H1 (cell line): ENCODE measurements around the gene ADCY9. TPM values are rescaled to one million over a fixed set of nuclear protein-coding genes. Genes with fewer than 3 reads are reported as not detected.

Experiments used
- CTCF ChIA-PET: fragments of 300-600 bp; sonication (Branson Sonifier 250); formaldehyde crosslinking; loops from one replicate; lab custom pipeline; 2021; ENCODE audit not compliant: partially characterized antibody; lab: Charles Lee
- POLR2A ChIA-PET: fragments of 300-600 bp; sonication (Branson Sonifier 250); formaldehyde crosslinking; loops from one replicate; lab custom pipeline; 2021; ENCODE audit warnings: inconsistent platforms; ENCODE audit not compliant: partially characterized antibody; lab: Charles Lee
- DNase-seq, 2 experiments: peaks; one replicate each; pipeline versions ENCODE4 v3.0.0 to v3.0.0-alpha.2; 2010 to 2022; ENCODE audit warnings: low spot score in 2 of 2, low read depth in 1 of 2, mixed read lengths in 1 of 2
- FAIRE-seq: peaks from 2 replicates; lab custom pipeline; 2011; peaks lifted over from hg19 to GRCh38; lab: Jason Lieb, UNC
- H2AFZ ChIP-seq: 2 replicates; pipeline ENCODE4 v1.8.1; 2012; ENCODE audit warnings: low read length, inconsistent platforms
- H2AK5ac ChIP-seq: 2 replicates; pipeline ENCODE4 v1.6.1; 2013; ENCODE audit warnings: low read depth, low read length
- H2BK120ac ChIP-seq: replicated peaks from 2 replicates; pipeline ENCODE3; 2013; ENCODE audit warnings: low read depth, low read length, inconsistent platforms
- H2BK12ac ChIP-seq: 2 replicates; pipeline ENCODE4 v1.6.1; 2013; ENCODE audit warnings: low read depth, low read length
- H2BK15ac ChIP-seq: 2 replicates; pipeline ENCODE4 v1.6.1; 2013; ENCODE audit warnings: low read length
- H2BK20ac ChIP-seq: 2 replicates; pipeline ENCODE4 v1.6.1; 2013; ENCODE audit warnings: low read length
- H2BK5ac ChIP-seq: 2 replicates; pipeline ENCODE4 v1.6.1; 2013; ENCODE audit warnings: low read depth, low read length
- H3K14ac ChIP-seq: 2 replicates; pipeline ENCODE4 v1.6.1; 2013; ENCODE audit warnings: inconsistent platforms; ENCODE audit not compliant: insufficient read length
- H3K18ac ChIP-seq: 2 replicates; pipeline ENCODE4 v1.6.1; 2013; ENCODE audit warnings: low read length; ENCODE audit errors: extremely low read depth
- H3K23ac ChIP-seq: 2 replicates; pipeline ENCODE4 v1.6.1; 2013; ENCODE audit warnings: inconsistent platforms; ENCODE audit not compliant: insufficient read length
- H3K23me2 ChIP-seq: 2 replicates; pipeline ENCODE4 v1.6.1; 2013; ENCODE audit warnings: low read depth, low read length
- H3K27ac ChIP-seq: 2 replicates; pipeline ENCODE4 v1.6.1; 2011; ENCODE audit warnings: low read depth, low read length, inconsistent platforms
- H3K27me3 ChIP-seq, 4 experiments: replicated peaks in 1 of 4; 1 replicate in 1 of 4; 2 replicates in 3 of 4; pipeline versions ENCODE4 v1.6.1 to v1.8.1; 2011 to 2013; ENCODE audit warnings: low read length in 3 of 4, mild to moderate bottlenecking in 3 of 4, inconsistent platforms in 2 of 4, mixed read lengths in 2 of 4, moderate library complexity in 1 of 4; ENCODE audit not compliant: control insufficient read depth in 3 of 4, insufficient read depth in 3 of 4; ENCODE audit errors: extremely low read depth in 1 of 4
- H3K36me3 ChIP-seq, 4 experiments: 2 replicates each; pipeline versions ENCODE4 v1.6.1 to v1.8.1; 2011 to 2013; ENCODE audit warnings: mild to moderate bottlenecking in 4 of 4, low read length in 3 of 4, moderate library complexity in 2 of 4, control low read depth in 1 of 4, inconsistent platforms in 1 of 4; ENCODE audit not compliant: insufficient read depth in 4 of 4, control insufficient read depth in 2 of 4
- H3K4ac ChIP-seq: replicated peaks from 2 replicates; pipeline ENCODE3; 2013; ENCODE audit warnings: low read length, low read depth, mixed read lengths, inconsistent platforms; ENCODE audit not compliant: insufficient read length
- H3K4me1 ChIP-seq, 4 experiments: replicated peaks in 1 of 4; 1 replicate in 1 of 4; 2 replicates in 3 of 4; pipeline versions ENCODE4 v1.6.1 to v1.8.1; 2011 to 2013; ENCODE audit warnings: low read length in 3 of 4, inconsistent platforms in 2 of 4, mixed read lengths in 1 of 4; ENCODE audit not compliant: insufficient read depth in 4 of 4, control insufficient read depth in 3 of 4
- H3K4me2 ChIP-seq, 2 experiments: 2 replicates each; pipeline versions ENCODE4 v1.6.1 to v1.8.1; 2011 to 2013; ENCODE audit warnings: low read depth in 2 of 2, low read length in 2 of 2, control low read depth in 1 of 2, inconsistent platforms in 1 of 2, mild to moderate bottlenecking in 1 of 2; ENCODE audit not compliant: insufficient read depth in 1 of 2
- H3K4me3 ChIP-seq, 4 experiments: fragments of 200-600, 300-600 bp in 1 of 4; sonication (generic), shearing (Covaris generic), sonication (Bioruptor Twin) in 1 of 4; 2 replicates each; pipeline versions ENCODE4 v1.5.1 to v1.8.1; 2011 to 2016; ENCODE audit warnings: low read length in 4 of 4, low read depth in 3 of 4, control low read depth in 2 of 4, inconsistent platforms in 2 of 4, mild to moderate bottlenecking in 2 of 4, mixed read lengths in 1 of 4, moderate library complexity in 1 of 4; ENCODE audit not compliant: insufficient read depth in 2 of 4; ENCODE audit errors: extremely low read depth in 1 of 4
- H3K56ac ChIP-seq: replicated peaks from 2 replicates; pipeline ENCODE3; 2013; ENCODE audit warnings: low read depth, mild to moderate bottlenecking, mixed read lengths, low read length, inconsistent platforms; ENCODE audit not compliant: insufficient read length
- H3K79me1 ChIP-seq: 2 replicates; pipeline ENCODE4 v1.6.1; 2013; ENCODE audit warnings: low read depth, low read length, control low read depth
- H3K79me2 ChIP-seq, 2 experiments: 2 replicates each; pipeline versions ENCODE4 v1.6.1 to v1.8.1; 2012 to 2013; ENCODE audit warnings: low read length in 2 of 2, mild to moderate bottlenecking in 2 of 2, inconsistent platforms in 1 of 2; ENCODE audit not compliant: insufficient read depth in 2 of 2, control insufficient read depth in 1 of 2
- H3K9ac ChIP-seq, 4 experiments: replicated peaks in 1 of 4; 1 replicate in 1 of 4; 2 replicates in 3 of 4; pipeline versions ENCODE4 v1.6.1 to v1.8.1; 2011 to 2013; ENCODE audit warnings: low read depth in 3 of 4, low read length in 3 of 4, control low read depth in 2 of 4, mild to moderate bottlenecking in 2 of 4, moderate library complexity in 2 of 4, inconsistent platforms in 1 of 4; ENCODE audit errors: extremely low read depth in 1 of 4
- H3K9me3 ChIP-seq, 2 experiments: 2 replicates each; pipeline versions ENCODE4 v1.6.1 to v1.8.1; 2012 to 2013; ENCODE audit warnings: mild to moderate bottlenecking in 2 of 2, moderate library complexity in 2 of 2, control low read depth in 1 of 2, inconsistent platforms in 1 of 2, low read depth in 1 of 2, low read length in 1 of 2, mixed read lengths in 1 of 2; ENCODE audit not compliant: insufficient read depth in 2 of 2
- H4K20me1 ChIP-seq, 2 experiments: replicated peaks in 1 of 2; 2 replicates each; pipeline versions ENCODE3 to v1.8.1; 2011 to 2013; ENCODE audit warnings: inconsistent platforms in 2 of 2, low read length in 2 of 2, mild to moderate bottlenecking in 1 of 2; ENCODE audit not compliant: insufficient read depth in 2 of 2, control insufficient read depth in 1 of 2
- H4K5ac ChIP-seq: 2 replicates; pipeline ENCODE4 v1.6.1; 2013; ENCODE audit warnings: low read length, low read depth, mixed read lengths, inconsistent platforms; ENCODE audit not compliant: insufficient read length
- H4K8ac ChIP-seq: 2 replicates; pipeline ENCODE4 v1.8.0; 2013; ENCODE audit warnings: mild to moderate bottlenecking, moderate library complexity, low read length, inconsistent platforms; ENCODE audit not compliant: insufficient read depth; ENCODE audit errors: extremely low read depth
- H4K91ac ChIP-seq: replicated peaks from 2 replicates; pipeline ENCODE3; 2013; ENCODE audit warnings: low read length, mixed read lengths, inconsistent platforms; ENCODE audit not compliant: insufficient read length
- CBX8 ChIP-seq: fragments of 300-800, 300-1000 bp; sonication (generic); IDR thresholded peaks from 2 replicates; pipeline ENCODE4 v1.7.1; 2016; ENCODE audit warnings: low read depth, low read length, borderline replicate concordance
- HDAC2 ChIP-seq, 2 experiments: fragments of 300-600 bp in 1 of 2; sonication (generic) in 1 of 2; IDR thresholded peaks; 2 replicates each; pipeline ENCODE4 v1.6.1; 2011 to 2012; ENCODE audit warnings: low read depth in 2 of 2, low read length in 2 of 2, mild to moderate bottlenecking in 2 of 2, moderate library complexity in 2 of 2, borderline replicate concordance in 1 of 2, inconsistent platforms in 1 of 2
- KDM4A ChIP-seq: IDR thresholded peaks from one replicate; pipeline ENCODE4 v1.7.1; 2012; ENCODE audit warnings: low read depth, mild to moderate bottlenecking, moderate library complexity, low read length, inconsistent platforms; ENCODE audit not compliant: severe bottlenecking
- MAFK ChIP-seq: IDR thresholded peaks from 2 replicates; pipeline ENCODE4 v1.6.1; 2012; ENCODE audit warnings: low read depth, mild to moderate bottlenecking, improper control_type of control experiment, low read length
- PHF8 ChIP-seq: fragments of 200-600 bp; sonication (generic); conservative IDR thresholded peaks from 2 replicates; pipeline ENCODE4 v1.7.1; 2012; ENCODE audit warnings: low read depth, mild to moderate bottlenecking, inconsistent platforms, low read length, moderate library complexity
- POLR2AphosphoS5 ChIP-seq: IDR thresholded peaks from 2 replicates; pipeline ENCODE4 v1.6.1; 2011; ENCODE audit warnings: low read depth, low read length
- RXRA ChIP-seq: IDR thresholded peaks from 2 replicates; pipeline ENCODE4 v1.6.1; 2011; ENCODE audit warnings: low read depth, mild to moderate bottlenecking, low read length, moderate library complexity; ENCODE audit not compliant: insufficient read depth
- SAP30 ChIP-seq: fragments of 300-600 bp; sonication (generic); IDR thresholded peaks from 2 replicates; pipeline ENCODE4 v1.7.1; 2012; ENCODE audit warnings: low read length, moderate library complexity, mild to moderate bottlenecking, inconsistent platforms; ENCODE audit not compliant: insufficient read depth, insufficient replicate concordance
- TBP ChIP-seq: IDR thresholded peaks from 2 replicates; pipeline ENCODE4 v1.6.1; 2011; ENCODE audit warnings: low read depth, low read length, improper control_type of control experiment
- WGBS, 2 experiments: shearing (Covaris generic) in 1 of 2; methylation state at CpG; one replicate each; pipeline versions ENCODE4 v1.1.6 to v1.1.7; 2013 to 2015; ENCODE audit warnings: low lambda C conversion rate in 2 of 2, mixed read lengths in 2 of 2, inconsistent platforms in 1 of 2, low coverage in 1 of 2, missing lambda C conversion rate in 1 of 2; ENCODE audit not compliant: insufficient replicate concordance in 2 of 2, insufficient coverage in 1 of 2, insufficient read length in 1 of 2; ENCODE audit errors: extremely low coverage in 1 of 2, missing lambda C conversion rate in 1 of 2; 5-methylcytosine and 5-hydroxymethylcytosine counted together
- polyA plus RNA-seq, 7 experiments: library from polyadenylated mRNA; depleted of rRNA in 3 of 7; stranded (reverse) in 5 of 7; unstranded in 2 of 7; fragments of >200 nt in 5 of 7; fragments of 200-250 nt in 2 of 7; gene quantifications; 1 replicate in 5 of 7; 2 replicates in 1 of 7; 4 replicates in 1 of 7; pipeline versions ENCODE4 v1.2.1 to v1.2.3, GENCODE V29; 2011 to 2013; ENCODE audit warnings: missing spikeins in 2 of 7, mixed read lengths in 2 of 7
- total RNA-seq: library from RNA; stranded (reverse); fragmentation: NEBNext Ultra II Directional; extraction: Animal tissue kit (Norgen Biotek cat#: 25700); gene quantifications from 2 replicates; pipeline ENCODE4 v1.2.1, GENCODE V29; 2021
- TF ChIP-seq, protein P1 (sequence below): IDR thresholded peaks from 2 replicates; pipeline ENCODE4 v1.6.1; 2011; ENCODE audit warnings: low read depth, mild to moderate bottlenecking, low read length; ENCODE audit not compliant: insufficient read depth

ADCY9 gene
- total and polyA plus RNA-seq, 2 of the 8 experiments (the other 6 are each of a cell fraction or from before 2014, with no cell fraction given) = 5.4 to 13.1 TPM

DNA sequence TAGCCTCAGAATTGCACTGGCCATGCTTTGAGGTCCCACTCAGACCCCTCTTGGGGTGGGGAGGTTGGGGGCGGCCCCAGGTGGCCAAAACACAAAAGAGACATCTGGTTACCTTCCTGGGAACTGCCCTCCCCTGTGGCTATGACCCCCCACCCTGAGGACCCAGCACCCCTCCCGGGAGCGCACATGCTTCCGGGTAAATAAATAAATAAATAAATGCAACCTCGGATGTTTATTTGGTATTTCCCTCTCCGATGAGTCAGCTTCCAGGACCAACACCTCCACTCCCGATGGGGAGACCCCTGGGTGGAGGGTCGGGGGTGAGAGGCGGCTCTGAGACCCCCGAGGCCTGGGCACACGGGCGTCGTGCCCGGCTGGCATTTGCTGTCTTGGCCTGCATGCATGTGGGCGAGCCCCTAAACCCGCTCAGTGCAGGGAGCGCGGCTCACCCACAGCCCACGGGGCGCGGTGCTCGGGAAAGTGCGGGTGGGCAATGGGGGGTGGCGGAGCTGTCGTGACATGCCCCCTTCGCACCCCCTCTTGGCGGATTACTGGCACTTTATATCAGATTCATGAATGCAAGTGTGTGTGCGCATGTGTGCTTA lies 151.5 kb downstream of the ADCY9 start:
- Histone ChIP-seq H4K8ac (no peak overlapping the region), H3K27ac (no peak overlapping the region), H3K14ac (no peak overlapping the region), H2BK5ac (no peak overlapping the region), H2AFZ (no peak overlapping the region), H3K36me3 (no peaks in the 10 kb centered on the region), H3K4me2 (no peak overlapping the region), H3K4me1 (peaks cover 0 to 11% (median 8%) of the 10 kb centered on the region in 4 experiments; a peak in 5 of 7 replicates), H3K18ac (no peak overlapping the region), H3K23me2 (no peaks in the 10 kb centered on the region), H3K79me1 (no peaks in the 10 kb centered on the region), H3K79me2 (no peaks in the 10 kb centered on the region), H3K4me3 (no peak overlapping the region), H3K23ac (no peak overlapping the region), H2AK5ac (no peak overlapping the region), H3K27me3 (no peaks in the 10 kb centered on the region), H3K4ac (no peak overlapping the region), H3K9ac (no peak overlapping the region), H3K56ac (no peak overlapping the region), H2BK12ac (no peak overlapping the region), H3K9me3 (no peaks in the 10 kb centered on the region), H2BK15ac (no peak overlapping the region), H4K91ac (no peak overlapping the region), H4K5ac (no peak overlapping the region), H2BK120ac (no peak overlapping the region), H4K20me1 (no peaks in the 10 kb centered on the region), H2BK20ac (no peak overlapping the region)
- DNase-seq = no peak
- ChIA-PET POLR2A (interaction anchor here (1.2 kb wide), 1 partner anchor 9 kb away, joined by 5 read pairs; no protein-coding TSS in a partner anchor), CTCF (no interaction called here)
- no peak for FAIRE-seq
- 96% methylated on average over 19 of the region's 28 CpGs; no CpG with 5 or more reads in 1 of the 2 experiments for WGBS, 2 experiments
- TF ChIP-seq KDM4A (no peak), MAFK (no peak), RXRA (no peak), POLR2AphosphoS5 (no peak), CBX8 (no peak), SAP30 (no peak), TBP (no peak), PHF8 (no peak), HDAC2 (IDR thresholded peaks at IDR 0.05; ENCODE audit: borderline replicate concordance in 1 of 2, low read depth in 2 of 2, low read length in 2 of 2) (no peak)
- TF ChIP-seq, protein P1, sequence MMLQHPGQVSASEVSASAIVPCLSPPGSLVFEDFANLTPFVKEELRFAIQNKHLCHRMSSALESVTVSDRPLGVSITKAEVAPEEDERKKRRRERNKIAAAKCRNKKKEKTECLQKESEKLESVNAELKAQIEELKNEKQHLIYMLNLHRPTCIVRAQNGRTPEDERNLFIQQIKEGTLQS = no peak
